ENCODE measurements around the gene SLC4A9. TPM values are rescaled to one million over a fixed set of nuclear protein-coding genes. Genes with fewer than 3 reads are reported as not detected.
A peak's percentile ranks its signal among the peaks of the same experiment; 100 is the strongest.

SLC4A9 gene
- total and polyA plus RNA-seq, 2 donors (not counting 1 experiment from before 2014, with no cell fraction given) = 0.10 TPM; not detected in 1

DNA sequence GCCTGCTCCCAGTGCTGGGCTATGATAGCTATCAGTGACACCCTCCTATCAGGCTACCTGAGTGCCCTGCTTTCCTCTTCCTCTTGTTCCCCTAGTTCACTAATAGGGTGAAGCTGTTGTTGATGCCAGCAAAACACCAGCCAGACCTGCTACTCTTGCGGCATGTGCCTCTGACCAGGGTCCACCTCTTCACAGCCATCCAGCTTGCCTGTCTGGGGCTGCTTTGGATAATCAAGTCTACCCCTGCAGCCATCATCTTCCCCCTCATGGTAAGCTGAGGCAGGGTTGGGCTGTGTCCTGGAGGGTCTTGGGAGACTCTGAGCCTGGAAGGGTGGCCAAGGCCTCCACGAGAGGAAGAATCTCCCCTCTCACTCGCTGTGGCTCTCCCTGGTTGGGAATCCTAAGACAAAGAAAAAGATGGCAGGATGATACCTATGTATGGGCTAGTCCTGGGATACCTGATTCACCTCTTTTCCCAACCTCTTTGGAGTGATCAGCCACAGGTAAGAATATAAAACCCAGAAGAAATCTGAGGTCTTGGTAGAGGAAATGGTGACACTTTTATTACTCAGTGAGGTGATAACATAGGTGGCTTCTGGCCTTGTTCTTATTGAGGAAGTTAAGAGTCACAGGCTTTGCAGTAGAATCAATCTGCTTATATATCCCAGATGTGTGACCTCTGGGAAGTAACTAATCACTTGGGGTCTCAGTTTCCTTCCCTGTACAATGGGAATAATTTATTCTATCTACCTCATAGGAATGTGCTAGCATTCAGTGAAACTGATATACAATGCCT lies 11.6 kb downstream of the SLC4A9 start:
- Mint-ChIP-seq H3K9me3 (ENCODE audit: insufficient read depth) (no peaks in the 10 kb centered on the region), H3K4me1 (peaks cover 3% of the 10 kb centered on the region), H3K4me3 (no peak overlapping the region), H3K27me3 (no peaks in the 10 kb centered on the region), H3K27ac (no peak overlapping the region)
- Histone ChIP-seq H3K4me3 (ENCODE audit: control extremely low read depth in 1 of 5, extremely low read depth in 1 of 5, insufficient read depth in 1 of 5, low read depth in 2 of 5, low read length in 4 of 5) (no peak overlapping the region), H3K9me3 (ENCODE audit: control extremely low read depth in 1 of 3, control insufficient read depth in 2 of 3, insufficient read depth in 1 of 3, low read length in 2 of 3) (no peaks in the 10 kb centered on the region), H3K4me1 (ENCODE audit: control insufficient read depth in 2 of 2, insufficient read depth in 2 of 2, low read length in 2 of 2) (no peaks in the 10 kb centered on the region), H4K20me1 (ENCODE audit: control insufficient read depth, insufficient read depth, low read length, poor library complexity, severe bottlenecking) (no peaks in the 10 kb centered on the region), H3K4me2 (replicated peaks; ENCODE audit: low read depth, low read length, poor library complexity, severe bottlenecking) (no peak overlapping the region), H3K36me3 (replicated peaks in 1 of 2; ENCODE audit: control extremely low read depth in 1 of 2, control insufficient read depth in 1 of 2, extremely low read depth in 1 of 2, insufficient read depth in 2 of 2, low read length in 1 of 2) (no peaks in the 10 kb centered on the region), H3K79me2 (ENCODE audit: control insufficient read depth, insufficient read depth, low read length) (no peaks in the 10 kb centered on the region), H3K27ac (ENCODE audit: low read length in 2 of 2) (no peak overlapping the region), H3K27me3 (replicated peaks in 1 of 4; ENCODE audit: control extremely low read depth in 1 of 4, control insufficient read depth in 3 of 4, insufficient read depth in 4 of 4, low read length in 3 of 4) (no peaks in the 10 kb centered on the region), H3K9ac (ENCODE audit: low read length) (no peak overlapping the region), H2AFZ (ENCODE audit: insufficient read depth, low read depth, low read length, poor library complexity, severe bottlenecking) (no peak overlapping the region)
- intact Hi-C loops (cut with micrococcal nuclease) = loop anchor here (10.0 kb wide), 1 partner anchor 673 kb away; no protein-coding TSS in a partner anchor
- 100% methylated on average over 1 of the region's 3 CpGs for WGBS (ENCODE audit: insufficient coverage)
- ChIA-PET CTCF (interaction anchor here (0.6 to 5.3 kb wide), 14 partner anchors 8 to 363 kb away, joined by 3 to 93 read pairs (median 7); no protein-coding TSS in a partner anchor), POLR2A (no interaction called here)
- DNase-seq = no peak
- TF ChIP-seq, protein P1, sequence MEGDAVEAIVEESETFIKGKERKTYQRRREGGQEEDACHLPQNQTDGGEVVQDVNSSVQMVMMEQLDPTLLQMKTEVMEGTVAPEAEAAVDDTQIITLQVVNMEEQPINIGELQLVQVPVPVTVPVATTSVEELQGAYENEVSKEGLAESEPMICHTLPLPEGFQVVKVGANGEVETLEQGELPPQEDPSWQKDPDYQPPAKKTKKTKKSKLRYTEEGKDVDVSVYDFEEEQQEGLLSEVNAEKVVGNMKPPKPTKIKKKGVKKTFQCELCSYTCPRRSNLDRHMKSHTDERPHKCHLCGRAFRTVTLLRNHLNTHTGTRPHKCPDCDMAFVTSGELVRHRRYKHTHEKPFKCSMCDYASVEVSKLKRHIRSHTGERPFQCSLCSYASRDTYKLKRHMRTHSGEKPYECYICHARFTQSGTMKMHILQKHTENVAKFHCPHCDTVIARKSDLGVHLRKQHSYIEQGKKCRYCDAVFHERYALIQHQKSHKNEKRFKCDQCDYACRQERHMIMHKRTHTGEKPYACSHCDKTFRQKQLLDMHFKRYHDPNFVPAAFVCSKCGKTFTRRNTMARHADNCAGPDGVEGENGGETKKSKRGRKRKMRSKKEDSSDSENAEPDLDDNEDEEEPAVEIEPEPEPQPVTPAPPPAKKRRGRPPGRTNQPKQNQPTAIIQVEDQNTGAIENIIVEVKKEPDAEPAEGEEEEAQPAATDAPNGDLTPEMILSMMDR (IDR thresholded peaks at IDR 0.05) = no peak
- TF ChIP-seq EZH2 (IDR thresholded peaks at IDR 0.05; ENCODE audit: borderline replicate concordance, insufficient read depth, low read depth, low read length, poor library complexity, severe bottlenecking) = no peak
- ATAC-seq (ENCODE audit: low read depth) = no peak

DNA sequence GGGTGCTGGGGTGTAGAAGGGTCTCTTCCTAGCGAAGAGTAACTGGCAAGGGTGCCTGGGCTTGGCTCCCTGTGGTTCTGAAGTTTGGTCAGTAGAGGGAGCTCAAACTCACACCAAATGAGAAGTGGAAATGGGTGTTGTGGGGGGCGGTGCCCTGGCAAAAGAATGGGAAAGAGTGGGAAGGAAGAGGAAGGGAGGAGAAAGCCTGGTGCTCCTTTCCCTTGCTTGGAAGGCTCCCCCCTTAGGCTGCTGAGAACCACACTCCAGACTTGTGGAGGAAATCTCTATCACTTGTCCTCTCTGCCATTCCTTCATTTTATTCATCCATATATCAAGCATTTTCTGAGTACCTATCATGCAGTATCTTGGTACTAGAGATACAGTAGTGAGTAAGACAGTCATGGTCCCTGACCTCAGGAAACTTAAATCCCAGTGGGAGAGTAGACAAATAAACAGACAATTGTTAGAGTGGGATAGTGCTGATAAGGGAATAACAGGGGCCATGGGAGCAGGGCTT lies 13.0 kb downstream of the SLC4A9 start:
- no peak overlapping the region for H3K4me3 ChIP-seq (ENCODE audit: control extremely low read depth in 1 of 5, extremely low read depth in 1 of 5, insufficient read depth in 1 of 5, low read depth in 2 of 5, low read length in 4 of 5)
- ChIA-PET POLR2A (no interaction called here), CTCF (interaction anchor here (0.5 to 5.3 kb wide), 27 partner anchors 9 to 361 kb away, joined by 3 to 93 read pairs (median 4); partner anchors contain the start of genes HARS1, HARS2, IK and NDUFA2)
- no peaks in the 10 kb centered on the region for H3K27me3 ChIP-seq (replicated peaks in 1 of 4; ENCODE audit: control extremely low read depth in 1 of 4, control insufficient read depth in 3 of 4, insufficient read depth in 4 of 4, low read length in 3 of 4)
- intact Hi-C loops (cut with micrococcal nuclease) = loop anchor here (1.0 to 10.0 kb wide), 2 partner anchors 347 to 672 kb away; no protein-coding TSS in a partner anchor
- peak; percentile 71 for ATAC-seq (ENCODE audit: low read depth)
- H3K36me3 ChIP-seq (replicated peaks in 1 of 2; ENCODE audit: control extremely low read depth in 1 of 2, control insufficient read depth in 1 of 2, extremely low read depth in 1 of 2, insufficient read depth in 2 of 2, low read length in 1 of 2) = no peaks in the 10 kb centered on the region
- no peak overlapping the region for H3K4me2 ChIP-seq (replicated peaks; ENCODE audit: low read depth, low read length, poor library complexity, severe bottlenecking)
- H4K20me1 ChIP-seq (ENCODE audit: control insufficient read depth, insufficient read depth, low read length, poor library complexity, severe bottlenecking) = no peaks in the 10 kb centered on the region
- 21% methylated on average over 2 of the region's 2 CpGs for WGBS (ENCODE audit: insufficient coverage)
- H2AFZ ChIP-seq (ENCODE audit: insufficient read depth, low read depth, low read length, poor library complexity, severe bottlenecking) = peak overlapping the region; percentile 17
- peaks cover 3% of the 10 kb centered on the region for H3K4me1 Mint-ChIP-seq
- no peaks in the 10 kb centered on the region for H3K27me3 Mint-ChIP-seq
- no peaks in the 10 kb centered on the region for H3K9me3 Mint-ChIP-seq (ENCODE audit: insufficient read depth)
- H3K9ac ChIP-seq (ENCODE audit: low read length) = no peak overlapping the region
- H3K9me3 ChIP-seq (ENCODE audit: control extremely low read depth in 1 of 3, control insufficient read depth in 2 of 3, insufficient read depth in 1 of 3, low read length in 2 of 3) = no peaks in the 10 kb centered on the region
- H3K27ac ChIP-seq (ENCODE audit: low read length in 2 of 2) = no peak overlapping the region
- H3K27ac Mint-ChIP-seq = no peak overlapping the region
- no peak overlapping the region for H3K4me3 Mint-ChIP-seq
- peak; percentile 63 for DNase-seq
- H3K4me1 ChIP-seq (ENCODE audit: control insufficient read depth in 2 of 2, insufficient read depth in 2 of 2, low read length in 2 of 2) = no peaks in the 10 kb centered on the region
- TF ChIP-seq, protein P1 (IDR thresholded peaks at IDR 0.05) = peak; percentile 85
- no peak for TF ChIP-seq EZH2 (IDR thresholded peaks at IDR 0.05; ENCODE audit: borderline replicate concordance, insufficient read depth, low read depth, low read length, poor library complexity, severe bottlenecking)
- H3K79me2 ChIP-seq (ENCODE audit: control insufficient read depth, insufficient read depth, low read length) = no peaks in the 10 kb centered on the region

Measured in B cell (primary cell).